WTC11 (cell line): ENCODE measurements around the gene LIX1L. TPM values are rescaled to one million over a fixed set of nuclear protein-coding genes. Genes with fewer than 3 reads are reported as not detected.

Source experiments
- ATAC-seq: fragments of 200-7000 bp; cut with Tn5 transposase; 2 replicates; pipeline ENCODE4 v1.10.0; 2021; ENCODE audit warnings: mild to moderate bottlenecking, moderate library complexity
- CTCF ChIA-PET: fragments of 300-600 bp; sonication (Branson Sonifier 250); formaldehyde crosslinking; loops from one replicate; lab custom pipeline; 2021; ENCODE audit warnings: antibody characterized with exemption; lab: Charles Lee
- POLR2A ChIA-PET: fragments of 350-600 bp; sonication (Branson Sonifier 250); formaldehyde crosslinking; loops from one replicate; lab custom pipeline; 2021; ENCODE audit warnings: antibody characterized with exemption; lab: Charles Lee
- DNase-seq: peaks from one replicate; pipeline ENCODE4 v3.0.0; 2021; ENCODE audit warnings: low spot score
- H3K27ac Mint-ChIP-seq: 2 replicates; pipeline ENCODE4 v1.8.0; 2021; ENCODE audit warnings: mixed read lengths
- H3K27me3 Mint-ChIP-seq: 2 replicates; pipeline ENCODE4 v1.8.0; 2021; ENCODE audit warnings: low read depth, mild to moderate bottlenecking, moderate library complexity, mixed read lengths
- H3K36me3 Mint-ChIP-seq: 2 replicates; pipeline ENCODE4 v1.8.0; 2021; ENCODE audit warnings: mixed read lengths
- H3K4me1 Mint-ChIP-seq: 2 replicates; pipeline ENCODE4 v1.8.0; 2022; ENCODE audit warnings: mixed read lengths
- H3K4me3 Mint-ChIP-seq: 2 replicates; pipeline ENCODE4 v1.8.0; 2021; ENCODE audit warnings: mild to moderate bottlenecking, moderate library complexity, mixed read lengths
- H3K9me3 Mint-ChIP-seq: 2 replicates; pipeline ENCODE4 v1.8.0; 2021; ENCODE audit warnings: mixed read lengths
- CREB1 ChIP-seq: sonication (generic); formaldehyde crosslinking; IDR thresholded peaks from 2 replicates; pipeline ENCODE4 v1.8.0; 2023; ENCODE audit warnings: mild to moderate bottlenecking, missing genetic modification reagents
- CREM ChIP-seq: sonication (generic); formaldehyde crosslinking; IDR thresholded peaks from 2 replicates; pipeline ENCODE4 v1.8.1; 2022; ENCODE audit warnings: mild to moderate bottlenecking, missing genetic modification reagents, moderate library complexity
- FOXK1 ChIP-seq: sonication (generic); formaldehyde crosslinking; IDR thresholded peaks from 2 replicates; pipeline ENCODE4 v1.8.0; 2022; ENCODE audit warnings: mild to moderate bottlenecking, moderate library complexity, missing genetic modification reagents
- MXD4 ChIP-seq: fragments of 250-450 bp; sonication (Bioruptor Pico); IDR thresholded peaks from 2 replicates; pipeline ENCODE4 v1.8.0; 2021; ENCODE audit warnings: mild to moderate bottlenecking, moderate library complexity, borderline replicate concordance
- NFE2L1 ChIP-seq: sonication (generic); formaldehyde crosslinking; IDR thresholded peaks from 2 replicates; pipeline ENCODE4 v1.8.1; 2023; ENCODE audit warnings: missing genetic modification reagents
- RELA ChIP-seq: sonication (generic); formaldehyde crosslinking; IDR thresholded peaks from 2 replicates; pipeline ENCODE4 v1.8.1; 2022; ENCODE audit warnings: missing genetic modification reagents, mild to moderate bottlenecking, borderline replicate concordance
- TEAD1 ChIP-seq: sonication (generic); formaldehyde crosslinking; IDR thresholded peaks from 2 replicates; pipeline ENCODE4 v1.8.0; 2022; ENCODE audit warnings: mild to moderate bottlenecking, missing genetic modification reagents
- TEAD4 ChIP-seq: sonication (generic); formaldehyde crosslinking; IDR thresholded peaks from 2 replicates; pipeline ENCODE4 v1.8.0; 2022; ENCODE audit warnings: mild to moderate bottlenecking, missing genetic modification reagents
- ZNF121 ChIP-seq: sonication (generic); formaldehyde crosslinking; IDR thresholded peaks from 2 replicates; pipeline ENCODE4 v1.8.0; 2023; ENCODE audit warnings: missing genetic modification reagents
- ZNF232 ChIP-seq: sonication (generic); formaldehyde crosslinking; IDR thresholded peaks from 2 replicates; pipeline ENCODE4 v1.8.0; 2022; ENCODE audit warnings: mild to moderate bottlenecking, missing genetic modification reagents
- ZNF263 ChIP-seq: sonication (generic); formaldehyde crosslinking; IDR thresholded peaks from 2 replicates; pipeline ENCODE4 v1.8.1; 2022; ENCODE audit warnings: low read depth, mild to moderate bottlenecking, moderate library complexity, missing genetic modification reagents
- ZNF317 ChIP-seq: sonication (generic); formaldehyde crosslinking; IDR thresholded peaks from 2 replicates; pipeline ENCODE4 v1.8.1; 2023; ENCODE audit warnings: low read depth, mild to moderate bottlenecking, moderate library complexity, missing genetic modification reagents, borderline replicate concordance
- ZNF423 ChIP-seq: fragments of 250-450 bp; sonication (Bioruptor Pico); IDR thresholded peaks from 2 replicates; pipeline ENCODE4 v2.1.2; 2022; ENCODE audit warnings: mild to moderate bottlenecking, moderate library complexity
- total RNA-seq: library from RNA; stranded (reverse); gene quantifications from 3 replicates; pipeline ENCODE4 v1.2.3, GENCODE V29; 2021
- TF ChIP-seq, protein P1 (sequence below): sonication (generic); formaldehyde crosslinking; IDR thresholded peaks from 2 replicates; pipeline ENCODE4 v1.8.0; 2022; ENCODE audit warnings: mild to moderate bottlenecking, missing genetic modification reagents
- TF ChIP-seq, protein P2 (sequence below): sonication (generic); formaldehyde crosslinking; IDR thresholded peaks from 2 replicates; pipeline ENCODE4 v1.8.1; 2022; ENCODE audit warnings: missing genetic modification reagents, borderline replicate concordance
- TF ChIP-seq, protein P3 (sequence below): fragments of 250-450 bp; sonication (Bioruptor Pico); IDR thresholded peaks from 2 replicates; pipeline ENCODE4 v1.9.0; 2021; ENCODE audit warnings: mild to moderate bottlenecking, borderline replicate concordance
- TF ChIP-seq, protein P4 (sequence below): fragments of 250-450 bp; sonication (Bioruptor Pico); IDR thresholded peaks from 2 replicates; pipeline ENCODE4 v1.9.0; 2021; ENCODE audit warnings: moderate library complexity, mild to moderate bottlenecking, inconsistent platforms, borderline replicate concordance
- TF ChIP-seq, protein P5 (sequence below): sonication (generic); formaldehyde crosslinking; IDR thresholded peaks from 2 replicates; pipeline ENCODE4 v1.8.1; 2022; ENCODE audit warnings: mild to moderate bottlenecking, moderate library complexity, missing genetic modification reagents
- TF ChIP-seq, protein P6 (sequence below): sonication (generic); formaldehyde crosslinking; IDR thresholded peaks from 2 replicates; pipeline ENCODE4 v1.8.1; 2023; ENCODE audit warnings: mild to moderate bottlenecking, moderate library complexity, missing genetic modification reagents
- TF ChIP-seq, protein P7 (sequence below): sonication (generic); formaldehyde crosslinking; IDR thresholded peaks from 2 replicates; pipeline ENCODE4 v1.8.0; 2022; ENCODE audit warnings: mild to moderate bottlenecking, missing genetic modification reagents
- TF ChIP-seq, protein P8 (sequence below): fragments of 250-450 bp; sonication (Bioruptor Pico); IDR thresholded peaks from 2 replicates; pipeline ENCODE4 v1.9.0; 2021; ENCODE audit warnings: mild to moderate bottlenecking

The LIX1L gene
- total RNA-seq, 1 experiment from 2014 or later: 3.0 TPM

DNA sequence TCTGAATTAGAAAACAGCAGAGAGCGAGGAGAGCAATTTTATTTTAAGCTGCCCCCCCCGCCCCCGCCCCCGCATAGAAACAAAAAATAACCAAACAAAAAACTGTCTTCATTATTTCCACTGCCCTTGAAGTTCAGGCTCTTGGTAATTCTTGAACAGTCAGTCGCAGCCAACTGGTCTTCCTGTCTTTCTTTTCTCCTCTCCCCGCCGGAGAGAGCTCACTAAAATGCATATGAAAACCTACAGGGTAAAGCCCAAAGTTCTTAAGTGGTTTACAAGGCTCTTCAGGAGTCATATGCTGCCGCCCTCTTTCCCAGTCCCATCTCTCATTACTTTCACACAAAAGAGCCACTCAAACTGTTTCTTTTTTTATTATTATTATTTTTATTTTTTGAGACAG, 71.0 kb downstream of the LIX1L start:
- no peak for DNase-seq
- H3K4me1 Mint-ChIP-seq: peaks cover 21% of the 10 kb centered on the region
- POLR2A ChIA-PET: interaction anchor here (0.6 to 2.0 kb wide), 2 partner anchors 15 to 27 kb away, joined by 4 to 10 read pairs; partner anchors contain the start of gene PIAS3
- H3K27me3 Mint-ChIP-seq: peaks cover 35% of the 10 kb centered on the region
- CTCF ChIA-PET: interaction anchor here (1.1 to 3.3 kb wide), 10 partner anchors 14 to 121 kb away, joined by 3 to 40 read pairs (median 7); partner anchors contain the start of genes ITGA10, NUDT17, PIAS3 and RBM8A
- H3K27ac Mint-ChIP-seq: peak overlapping the region; percentile 29
- no peak for ATAC-seq
- TF ChIP-seq CREM (CRISPR knock-in tag) (no peak), MXD4 (no peak), TEAD4 (CRISPR knock-in tag) (no peak), NFE2L1 (CRISPR knock-in tag) (no peak), TEAD1 (CRISPR knock-in tag) (no peak)
- TF ChIP-seq, protein P1, sequence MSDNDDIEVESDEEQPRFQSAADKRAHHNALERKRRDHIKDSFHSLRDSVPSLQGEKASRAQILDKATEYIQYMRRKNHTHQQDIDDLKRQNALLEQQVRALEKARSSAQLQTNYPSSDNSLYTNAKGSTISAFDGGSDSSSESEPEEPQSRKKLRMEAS (CRISPR knock-in tag): no peak
- TF ChIP-seq, protein P2, sequence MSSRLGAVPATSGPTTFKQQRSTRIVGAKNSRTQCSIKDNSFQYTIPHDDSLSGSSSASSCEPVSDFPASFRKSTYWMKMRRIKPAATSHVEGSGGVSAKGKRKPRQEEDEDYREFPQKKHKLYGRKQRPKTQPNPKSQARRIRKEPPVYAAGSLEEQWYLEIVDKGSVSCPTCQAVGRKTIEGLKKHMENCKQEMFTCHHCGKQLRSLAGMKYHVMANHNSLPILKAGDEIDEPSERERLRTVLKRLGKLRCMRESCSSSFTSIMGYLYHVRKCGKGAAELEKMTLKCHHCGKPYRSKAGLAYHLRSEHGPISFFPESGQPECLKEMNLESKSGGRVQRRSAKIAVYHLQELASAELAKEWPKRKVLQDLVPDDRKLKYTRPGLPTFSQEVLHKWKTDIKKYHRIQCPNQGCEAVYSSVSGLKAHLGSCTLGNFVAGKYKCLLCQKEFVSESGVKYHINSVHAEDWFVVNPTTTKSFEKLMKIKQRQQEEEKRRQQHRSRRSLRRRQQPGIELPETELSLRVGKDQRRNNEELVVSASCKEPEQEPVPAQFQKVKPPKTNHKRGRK: no peak
- TF ChIP-seq, protein P3, sequence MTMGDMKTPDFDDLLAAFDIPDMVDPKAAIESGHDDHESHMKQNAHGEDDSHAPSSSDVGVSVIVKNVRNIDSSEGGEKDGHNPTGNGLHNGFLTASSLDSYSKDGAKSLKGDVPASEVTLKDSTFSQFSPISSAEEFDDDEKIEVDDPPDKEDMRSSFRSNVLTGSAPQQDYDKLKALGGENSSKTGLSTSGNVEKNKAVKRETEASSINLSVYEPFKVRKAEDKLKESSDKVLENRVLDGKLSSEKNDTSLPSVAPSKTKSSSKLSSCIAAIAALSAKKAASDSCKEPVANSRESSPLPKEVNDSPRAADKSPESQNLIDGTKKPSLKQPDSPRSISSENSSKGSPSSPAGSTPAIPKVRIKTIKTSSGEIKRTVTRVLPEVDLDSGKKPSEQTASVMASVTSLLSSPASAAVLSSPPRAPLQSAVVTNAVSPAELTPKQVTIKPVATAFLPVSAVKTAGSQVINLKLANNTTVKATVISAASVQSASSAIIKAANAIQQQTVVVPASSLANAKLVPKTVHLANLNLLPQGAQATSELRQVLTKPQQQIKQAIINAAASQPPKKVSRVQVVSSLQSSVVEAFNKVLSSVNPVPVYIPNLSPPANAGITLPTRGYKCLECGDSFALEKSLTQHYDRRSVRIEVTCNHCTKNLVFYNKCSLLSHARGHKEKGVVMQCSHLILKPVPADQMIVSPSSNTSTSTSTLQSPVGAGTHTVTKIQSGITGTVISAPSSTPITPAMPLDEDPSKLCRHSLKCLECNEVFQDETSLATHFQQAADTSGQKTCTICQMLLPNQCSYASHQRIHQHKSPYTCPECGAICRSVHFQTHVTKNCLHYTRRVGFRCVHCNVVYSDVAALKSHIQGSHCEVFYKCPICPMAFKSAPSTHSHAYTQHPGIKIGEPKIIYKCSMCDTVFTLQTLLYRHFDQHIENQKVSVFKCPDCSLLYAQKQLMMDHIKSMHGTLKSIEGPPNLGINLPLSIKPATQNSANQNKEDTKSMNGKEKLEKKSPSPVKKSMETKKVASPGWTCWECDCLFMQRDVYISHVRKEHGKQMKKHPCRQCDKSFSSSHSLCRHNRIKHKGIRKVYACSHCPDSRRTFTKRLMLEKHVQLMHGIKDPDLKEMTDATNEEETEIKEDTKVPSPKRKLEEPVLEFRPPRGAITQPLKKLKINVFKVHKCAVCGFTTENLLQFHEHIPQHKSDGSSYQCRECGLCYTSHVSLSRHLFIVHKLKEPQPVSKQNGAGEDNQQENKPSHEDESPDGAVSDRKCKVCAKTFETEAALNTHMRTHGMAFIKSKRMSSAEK (CRISPR knock-in tag): no peak
- TF ChIP-seq, protein P4, sequence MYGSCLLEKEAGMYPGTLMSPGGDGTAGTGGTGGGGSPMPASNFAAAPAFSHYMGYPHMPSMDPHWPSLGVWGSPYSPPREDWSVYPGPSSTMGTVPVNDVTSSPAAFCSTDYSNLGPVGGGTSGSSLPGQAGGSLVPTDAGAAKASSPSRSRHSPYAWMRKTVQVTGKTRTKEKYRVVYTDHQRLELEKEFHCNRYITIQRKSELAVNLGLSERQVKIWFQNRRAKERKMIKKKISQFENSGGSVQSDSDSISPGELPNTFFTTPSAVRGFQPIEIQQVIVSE (CRISPR knock-in tag): no peak
- TF ChIP-seq, protein P5, sequence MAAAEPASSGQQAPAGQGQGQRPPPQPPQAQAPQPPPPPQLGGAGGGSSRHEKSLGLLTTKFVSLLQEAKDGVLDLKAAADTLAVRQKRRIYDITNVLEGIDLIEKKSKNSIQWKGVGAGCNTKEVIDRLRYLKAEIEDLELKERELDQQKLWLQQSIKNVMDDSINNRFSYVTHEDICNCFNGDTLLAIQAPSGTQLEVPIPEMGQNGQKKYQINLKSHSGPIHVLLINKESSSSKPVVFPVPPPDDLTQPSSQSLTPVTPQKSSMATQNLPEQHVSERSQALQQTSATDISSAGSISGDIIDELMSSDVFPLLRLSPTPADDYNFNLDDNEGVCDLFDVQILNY: no peak
- no peaks in the 10 kb centered on the region for H3K36me3 Mint-ChIP-seq
- H3K9me3 Mint-ChIP-seq: no peaks in the 10 kb centered on the region
- peak overlapping the region; percentile 79 for H3K4me3 Mint-ChIP-seq

DNA sequence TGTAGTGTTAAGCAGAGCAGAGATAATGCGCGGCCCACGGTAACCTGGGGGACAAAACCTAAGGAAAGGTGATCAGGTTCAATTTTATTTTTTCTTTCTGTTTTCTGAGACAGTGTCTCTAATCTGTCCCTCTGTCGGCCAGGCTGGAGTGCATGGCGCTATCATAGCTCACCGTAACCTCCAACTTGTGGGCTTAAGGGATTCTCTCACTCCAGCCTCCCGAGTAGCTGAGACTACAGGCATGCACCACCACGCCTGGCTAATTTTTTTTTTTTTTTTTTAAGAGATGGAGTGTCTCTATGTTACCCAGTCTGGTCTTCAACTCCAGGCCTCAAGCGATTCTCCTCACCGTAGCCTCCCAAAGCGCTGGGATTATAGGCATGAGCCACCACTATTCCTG, 71.4 kb downstream of the LIX1L start:
- Mint-ChIP-seq H3K4me3 (peak overlapping the region; percentile 79), H3K36me3 (no peaks in the 10 kb centered on the region), H3K27me3 (peaks cover 35% of the 10 kb centered on the region), H3K4me1 (peaks cover 19% of the 10 kb centered on the region), H3K9me3 (no peaks in the 10 kb centered on the region), H3K27ac (no peak overlapping the region)
- CTCF ChIA-PET: interaction anchor here (1.1 to 3.3 kb wide), 11 partner anchors 14 to 121 kb away, joined by 3 to 40 read pairs (median 7); partner anchors contain the start of genes ANKRD34A, ITGA10, NUDT17 and PIAS3
- DNase-seq: no peak
- ATAC-seq: peak; percentile 2
- POLR2A ChIA-PET: interaction anchor here (0.6 to 2.0 kb wide), 2 partner anchors 14 to 27 kb away, joined by 4 to 10 read pairs; partner anchors contain the start of gene PIAS3
- no peak for TF ChIP-seq ZNF317 (CRISPR knock-in tag)
- TF ChIP-seq, protein P6, sequence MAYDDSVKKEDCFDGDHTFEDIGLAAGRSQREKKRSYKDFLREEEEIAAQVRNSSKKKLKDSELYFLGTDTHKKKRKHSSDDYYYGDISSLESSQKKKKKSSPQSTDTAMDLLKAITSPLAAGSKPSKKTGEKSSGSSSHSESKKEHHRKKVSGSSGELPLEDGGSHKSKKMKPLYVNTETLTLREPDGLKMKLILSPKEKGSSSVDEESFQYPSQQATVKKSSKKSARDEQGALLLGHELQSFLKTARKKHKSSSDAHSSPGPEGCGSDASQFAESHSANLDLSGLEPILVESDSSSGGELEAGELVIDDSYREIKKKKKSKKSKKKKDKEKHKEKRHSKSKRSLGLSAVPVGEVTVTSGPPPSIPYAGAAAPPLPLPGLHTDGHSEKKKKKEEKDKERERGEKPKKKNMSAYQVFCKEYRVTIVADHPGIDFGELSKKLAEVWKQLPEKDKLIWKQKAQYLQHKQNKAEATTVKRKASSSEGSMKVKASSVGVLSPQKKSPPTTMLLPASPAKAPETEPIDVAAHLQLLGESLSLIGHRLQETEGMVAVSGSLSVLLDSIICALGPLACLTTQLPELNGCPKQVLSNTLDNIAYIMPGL (CRISPR knock-in tag): no peak
- no peak for TF ChIP-seq RELA (CRISPR knock-in tag)
- no peak for TF ChIP-seq TEAD1 (CRISPR knock-in tag)
- TF ChIP-seq ZNF263: no peak
- TF ChIP-seq, protein P2: no peak
- TF ChIP-seq CREB1 (CRISPR knock-in tag): no peak
- TF ChIP-seq ZNF423 (CRISPR knock-in tag): no peak
- TF ChIP-seq, protein P4 (CRISPR knock-in tag): no peak
- TF ChIP-seq FOXK1: no peak
- TF ChIP-seq, protein P7, sequence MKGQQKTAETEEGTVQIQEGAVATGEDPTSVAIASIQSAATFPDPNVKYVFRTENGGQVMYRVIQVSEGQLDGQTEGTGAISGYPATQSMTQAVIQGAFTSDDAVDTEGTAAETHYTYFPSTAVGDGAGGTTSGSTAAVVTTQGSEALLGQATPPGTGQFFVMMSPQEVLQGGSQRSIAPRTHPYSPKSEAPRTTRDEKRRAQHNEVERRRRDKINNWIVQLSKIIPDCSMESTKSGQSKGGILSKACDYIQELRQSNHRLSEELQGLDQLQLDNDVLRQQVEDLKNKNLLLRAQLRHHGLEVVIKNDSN: no peak
- TF ChIP-seq, protein P8, sequence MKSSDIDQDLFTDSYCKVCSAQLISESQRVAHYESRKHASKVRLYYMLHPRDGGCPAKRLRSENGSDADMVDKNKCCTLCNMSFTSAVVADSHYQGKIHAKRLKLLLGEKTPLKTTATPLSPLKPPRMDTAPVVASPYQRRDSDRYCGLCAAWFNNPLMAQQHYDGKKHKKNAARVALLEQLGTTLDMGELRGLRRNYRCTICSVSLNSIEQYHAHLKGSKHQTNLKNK: no peak
- no peak for TF ChIP-seq ZNF121 (CRISPR knock-in tag)
- no peak for TF ChIP-seq ZNF232 (CRISPR knock-in tag)
